Stomach (tissue), 9 donors: ENCODE data around the gene JMJD7. TPM values are rescaled to one million over a fixed set of nuclear protein-coding genes. Genes with fewer than 3 reads are reported as not detected.
A peak's percentile ranks its signal among the peaks of the same experiment; 100 is the strongest.

Experiments
- DNase-seq, 2 donors: peaks; one replicate each; pipeline versions ENCODE4 v3.0.0 to v3.0.0-alpha.2; 2013 to 2019
- H3K27ac ChIP-seq, 5 donors: fragments of 200-600 bp in 4 of 5; sonication (generic) in 4 of 5; one replicate each; pipeline ENCODE4 v1.5.1; 2013 to 2019; ENCODE audit warnings: mild to moderate bottlenecking in 1 of 5, moderate library complexity in 1 of 5
- H3K27me3 ChIP-seq, 3 donors: fragments of 200-600 bp; sonication (generic); one replicate each; pipeline ENCODE4 v1.5.1; 2017 to 2019; ENCODE audit warnings: mixed run types in 1 of 3
- H3K36me3 ChIP-seq, 4 donors: fragments of 200-600 bp; sonication (generic); 1 replicate in 3 of 4; 2 replicates in 1 of 4; pipeline ENCODE4 v1.5.1; 2016 to 2019
- H3K4me1 ChIP-seq, 4 donors: fragments of 200-600 bp; sonication (generic); one replicate each; pipeline ENCODE4 v1.5.1; 2016 to 2019
- H3K4me3 ChIP-seq, 4 donors: fragments of 200-600 bp; sonication (generic) in 3 of 4; one replicate each; pipeline ENCODE4 v1.5.1; 2016 to 2019; ENCODE audit warnings: mild to moderate bottlenecking in 1 of 4
- H3K9me3 ChIP-seq, 4 donors: fragments of 200-600 bp; sonication (generic); one replicate each; pipeline ENCODE4 v1.5.1; 2016 to 2019
- EP300 ChIP-seq: sonication (generic); formaldehyde crosslinking; IDR thresholded peaks from one replicate; pipeline ENCODE4 v1.6.1; 2017; ENCODE audit warnings: antibody characterized with exemption
- POLR2A ChIP-seq, 4 donors: fragments of 450-650 bp; IDR thresholded peaks; one replicate each; pipeline ENCODE4 v1.6.1; 2016; ENCODE audit warnings: antibody characterized with exemption in 4 of 4, control low read depth in 2 of 4, mild to moderate bottlenecking in 1 of 4, moderate library complexity in 1 of 4
- POLR2AphosphoS5 ChIP-seq, 3 donors: sonication (generic); formaldehyde crosslinking; IDR thresholded peaks; one replicate each; pipeline ENCODE4 v1.6.1; 2016; ENCODE audit warnings: antibody characterized with exemption in 3 of 3
- WGBS, 5 donors: extraction: QIAGEN DNeasy Blood & Tissue Kit in 3 of 5; methylation state at CpG; one replicate each; pipeline versions ENCODE4 v1.1.5 to v1.1.7; 2013 to 2018; 5-methylcytosine and 5-hydroxymethylcytosine counted together
- intact Hi-C: fragments of 100-400 bp; cut with DNase I; formaldehyde crosslinking; loops from one replicate; pipeline ENCODE4 v1.15.1; 2023; ENCODE audit warnings: low total_unique reads
- polyA plus RNA-seq, 3 donors: library from polyadenylated mRNA; stranded (reverse); fragments of 200-250 nt; gene quantifications; one replicate each; pipeline ENCODE4 v1.2.3, GENCODE V29; 2013
- total RNA-seq, 5 donors: library from RNA; depleted of rRNA; stranded (reverse); fragments of >200 nt; gene quantifications; one replicate each; pipeline versions ENCODE4 v1.1.0 to v1.2.3, GENCODE V29; 2014 to 2016
- TF ChIP-seq, protein P1 (sequence below), 7 experiments: fragments of 450-650 bp in 4 of 7; fragments of 200-600 bp in 3 of 7; sonication (generic) in 3 of 7; IDR thresholded peaks; one replicate each; pipeline ENCODE4 v1.5.1; 2016 to 2019; ENCODE audit warnings: antibody characterized with exemption in 7 of 7, control low read depth in 2 of 7, mild to moderate bottlenecking in 1 of 7
- donor health status: healthy with polysubstance abuse.
- donor health status: Bipolar disorder and iron deficiency.
- donor health status: healthy.

JMJD7 gene
- total and polyA plus RNA-seq, 8 donors = 0.55 to 24.2 (median 10.0) TPM; not detected in 2

DNA sequence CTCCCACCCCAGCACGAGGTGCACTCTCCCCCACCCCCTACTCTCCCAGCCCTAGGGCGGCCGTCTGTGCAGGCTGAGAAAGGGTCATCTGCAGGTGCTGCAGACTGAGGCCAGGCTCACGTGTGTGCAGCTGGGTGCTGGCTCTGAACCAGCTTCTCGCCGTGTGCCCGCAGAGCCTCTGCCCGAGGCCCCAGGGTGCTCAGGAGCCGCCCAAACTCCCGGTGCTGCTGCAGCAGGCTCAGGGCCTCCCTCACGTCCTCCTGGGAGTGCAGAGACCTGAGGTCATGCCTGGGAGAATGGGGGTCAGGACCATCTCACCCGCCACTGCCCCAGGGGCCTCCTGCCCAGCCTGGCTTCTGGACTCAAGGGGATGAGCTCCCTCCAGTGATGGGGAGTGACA lies 48.8 kb downstream of the JMJD7 start:
- intact Hi-C loops = no loop called here
- peaks cover 0 to 18% (median 4%) of the 10 kb centered on the region in 3 donors for H3K27me3 ChIP-seq
- peak in 1 of 2 donors; percentile 52 for DNase-seq

DNA sequence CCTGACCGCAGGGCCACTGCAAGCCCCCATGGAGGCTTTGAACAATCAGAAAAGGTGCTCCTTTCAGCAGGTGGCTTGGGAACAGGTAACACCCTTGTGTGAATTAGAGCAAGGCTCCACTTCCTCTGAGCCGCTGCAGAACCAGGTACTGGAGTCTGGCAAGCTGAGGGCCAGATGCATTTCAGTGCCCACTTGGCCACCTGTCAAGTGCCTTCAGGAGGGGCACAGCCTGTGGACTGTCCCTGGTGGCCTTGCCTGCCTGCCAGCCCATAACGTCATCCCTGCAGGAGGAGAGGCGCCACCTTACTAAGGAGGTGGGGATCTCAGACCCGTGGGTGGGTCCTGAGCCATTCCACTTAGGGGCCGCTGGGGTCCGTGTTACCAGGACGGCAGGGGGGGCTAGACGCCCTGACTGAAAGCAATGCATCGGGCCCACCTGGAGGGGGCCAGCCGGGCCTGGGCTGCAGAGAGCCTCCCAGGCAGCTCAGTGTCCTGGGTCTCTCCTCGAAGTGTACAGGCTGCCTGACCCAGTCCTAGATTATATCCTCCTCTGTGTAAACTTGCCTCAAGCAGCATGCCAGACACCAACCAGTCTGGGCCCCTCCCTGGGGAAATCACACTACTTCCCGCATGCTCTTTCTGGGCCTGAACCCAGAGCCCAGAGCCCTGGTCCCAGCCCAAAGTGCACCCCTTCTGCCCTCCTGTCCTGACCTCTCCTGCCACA lies 49.9 kb downstream of the JMJD7 start:
- no peaks in the 10 kb centered on the region for H3K9me3 ChIP-seq
- H3K36me3 ChIP-seq = no peaks in the 10 kb centered on the region
- no peak for DNase-seq
- H3K4me3 ChIP-seq = no peak overlapping the region
- 72 to 84% (median 84%) methylated on average over 10 to 13 of the region's 13 CpGs for WGBS, 5 donors
- no peak overlapping the region for H3K27ac ChIP-seq
- H3K27me3 ChIP-seq = peaks cover 0 to 29% (median 11%) of the 10 kb centered on the region in 3 donors
- no peak for TF ChIP-seq POLR2A (IDR thresholded peaks at IDR 0.05)
- no peak for TF ChIP-seq POLR2AphosphoS5 (IDR thresholded peaks at IDR 0.05)
- TF ChIP-seq, protein P1, sequence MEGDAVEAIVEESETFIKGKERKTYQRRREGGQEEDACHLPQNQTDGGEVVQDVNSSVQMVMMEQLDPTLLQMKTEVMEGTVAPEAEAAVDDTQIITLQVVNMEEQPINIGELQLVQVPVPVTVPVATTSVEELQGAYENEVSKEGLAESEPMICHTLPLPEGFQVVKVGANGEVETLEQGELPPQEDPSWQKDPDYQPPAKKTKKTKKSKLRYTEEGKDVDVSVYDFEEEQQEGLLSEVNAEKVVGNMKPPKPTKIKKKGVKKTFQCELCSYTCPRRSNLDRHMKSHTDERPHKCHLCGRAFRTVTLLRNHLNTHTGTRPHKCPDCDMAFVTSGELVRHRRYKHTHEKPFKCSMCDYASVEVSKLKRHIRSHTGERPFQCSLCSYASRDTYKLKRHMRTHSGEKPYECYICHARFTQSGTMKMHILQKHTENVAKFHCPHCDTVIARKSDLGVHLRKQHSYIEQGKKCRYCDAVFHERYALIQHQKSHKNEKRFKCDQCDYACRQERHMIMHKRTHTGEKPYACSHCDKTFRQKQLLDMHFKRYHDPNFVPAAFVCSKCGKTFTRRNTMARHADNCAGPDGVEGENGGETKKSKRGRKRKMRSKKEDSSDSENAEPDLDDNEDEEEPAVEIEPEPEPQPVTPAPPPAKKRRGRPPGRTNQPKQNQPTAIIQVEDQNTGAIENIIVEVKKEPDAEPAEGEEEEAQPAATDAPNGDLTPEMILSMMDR (IDR thresholded peaks at IDR 0.05) = no peak
- TF ChIP-seq EP300 = no peak
- H3K4me1 ChIP-seq = peaks cover 12 to 29% (median 18%) of the 10 kb centered on the region in 4 donors
- intact Hi-C loops = no loop called here

More for the DNA sequence above, 48.8 kb downstream of the JMJD7 start:
- Histone ChIP-seq H3K4me1 (peaks cover 2 to 18% (median 7%) of the 10 kb centered on the region in 4 donors), H3K9me3 (no peaks in the 10 kb centered on the region), H3K36me3 (no peaks in the 10 kb centered on the region), H3K4me3 (no peak overlapping the region), H3K27ac (no peak overlapping the region)
- TF ChIP-seq POLR2A (IDR thresholded peaks at IDR 0.05) (no peak), EP300 (no peak), POLR2AphosphoS5 (IDR thresholded peaks at IDR 0.05) (no peak)
- TF ChIP-seq, protein P1 (IDR thresholded peaks at IDR 0.05) = no peak
- WGBS, 5 donors = 16 to 45% (median 36%) methylated on average over 8 to 12 of the region's 12 CpGs

DNA sequence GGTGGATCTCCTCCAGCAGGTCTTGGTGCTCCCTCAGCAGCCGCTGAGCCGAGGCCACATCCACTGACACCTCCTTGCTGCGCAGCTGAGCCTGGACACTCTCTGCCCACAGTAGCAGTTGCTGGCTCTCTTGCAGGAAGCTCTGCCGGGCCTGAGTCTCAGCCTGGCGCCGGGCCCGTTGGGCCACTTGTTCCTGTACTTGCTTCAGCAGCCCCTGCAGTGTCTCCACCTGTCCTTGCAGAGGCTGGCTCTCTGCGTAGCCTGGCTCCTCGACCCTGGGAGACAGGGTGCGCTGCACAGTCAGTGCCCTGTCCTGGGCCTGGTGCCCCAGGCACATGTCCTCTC lies 50.4 kb downstream of the JMJD7 start:
- DNase-seq = peak in 1 of 2 donors; percentile 54
- peaks cover 0 to 29% (median 11%) of the 10 kb centered on the region in 3 donors for H3K27me3 ChIP-seq
- WGBS, 5 donors = 64 to 89% (median 75%) methylated on average over 5 to 10 of the region's 10 CpGs
- no peaks in the 10 kb centered on the region for H3K36me3 ChIP-seq
- no peak overlapping the region for H3K27ac ChIP-seq
- no peaks in the 10 kb centered on the region for H3K9me3 ChIP-seq
- TF ChIP-seq EP300 (no peak), POLR2A (IDR thresholded peaks at IDR 0.05) (no peak), POLR2AphosphoS5 (IDR thresholded peaks at IDR 0.05) (no peak)
- TF ChIP-seq, protein P1 (IDR thresholded peaks at IDR 0.05) = no peak
- intact Hi-C loops = no loop called here
- peaks cover 12 to 34% (median 22%) of the 10 kb centered on the region in 4 donors for H3K4me1 ChIP-seq
- H3K4me3 ChIP-seq = no peak overlapping the region

DNA sequence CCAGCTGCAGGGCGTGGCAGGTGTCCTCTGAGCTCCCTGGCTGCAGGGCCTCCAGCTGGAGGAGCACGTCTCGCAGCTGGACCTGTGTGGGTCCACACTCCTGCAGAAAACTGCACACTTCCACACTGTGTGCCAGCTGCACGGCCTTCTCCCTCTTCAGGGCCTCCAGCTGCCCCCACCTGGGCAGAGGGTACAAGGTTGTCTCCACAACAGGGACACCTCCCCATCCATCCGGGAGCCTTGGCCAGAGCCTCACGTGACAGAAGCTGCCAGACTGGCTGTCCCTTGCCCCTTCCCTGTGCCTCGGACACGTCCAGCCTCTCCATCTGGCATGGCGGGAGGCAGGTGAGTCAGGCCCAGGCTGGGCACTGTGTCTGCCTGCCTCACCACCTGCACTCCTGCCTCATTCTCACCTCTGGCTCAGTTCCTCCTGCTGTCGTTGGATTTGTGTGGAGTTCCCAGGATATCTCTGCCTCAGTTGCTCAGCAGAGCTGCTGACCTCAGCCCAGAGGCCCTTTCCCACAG lies 51.5 kb downstream of the JMJD7 start:
- Histone ChIP-seq H3K4me1 (peaks cover 12 to 34% (median 22%) of the 10 kb centered on the region in 4 donors), H3K27ac (no peak overlapping the region), H3K4me3 (no peak overlapping the region), H3K9me3 (no peaks in the 10 kb centered on the region), H3K36me3 (no peaks in the 10 kb centered on the region), H3K27me3 (peaks cover 0 to 29% (median 11%) of the 10 kb centered on the region in 3 donors)
- no peak for DNase-seq
- TF ChIP-seq EP300 (no peak), POLR2A (IDR thresholded peaks at IDR 0.05) (no peak), POLR2AphosphoS5 (IDR thresholded peaks at IDR 0.05) (no peak)
- TF ChIP-seq, protein P1 (IDR thresholded peaks at IDR 0.05) = no peak
- intact Hi-C loops = no loop called here
- WGBS, 5 donors = 87 to 95% (median 95%) methylated on average over 10 of the region's 10 CpGs
